Caco-2 (cell line): ENCODE results near the gene TSC22D2. TPM values are rescaled to one million over a fixed set of nuclear protein-coding genes. Genes with fewer than 3 reads are reported as not detected.

Experiments
- BruUV-seq: library from RNA; stranded (reverse); fragments of 400-500 nt; replicated peaks from 2 replicates; lab custom pipeline; 2021; lab: Mats Ljungman, UMichigan
- CTCF ChIA-PET: fragments of 300-600 bp; sonication (Branson Sonifier 250); formaldehyde crosslinking; loops from one replicate; lab custom pipeline; 2022; ENCODE audit warnings: antibody characterized with exemption; lab: Charles Lee
- POLR2A ChIA-PET: fragments of 300-600 bp; sonication (Branson Sonifier 250); formaldehyde crosslinking; loops from one replicate; lab custom pipeline; 2022; ENCODE audit warnings: antibody characterized with exemption; lab: Charles Lee
- DNase-seq, 2 experiments: peaks; one replicate each; pipeline versions ENCODE4 v3.0.0 to v3.0.0-alpha.2; 2020 to 2022
- H3K27me3 ChIP-seq: replicated peaks from 2 replicates; pipeline ENCODE4 v1.6.0; 2011; ENCODE audit warnings: low read length; ENCODE audit not compliant: control insufficient read depth, insufficient read depth
- H3K36me3 ChIP-seq: 2 replicates; pipeline ENCODE4 v1.5.1; 2011; ENCODE audit warnings: low read length; ENCODE audit not compliant: control insufficient read depth, insufficient read depth
- H3K4me1 ChIP-seq: fragments of 250-450 bp; sonication (Bioruptor Pico); 2 replicates; pipeline ENCODE4 v1.5.1; 2020; ENCODE audit warnings: mild to moderate bottlenecking
- H3K4me3 ChIP-seq: 2 replicates; pipeline ENCODE4 v1.5.1; 2011; ENCODE audit warnings: low read depth, mild to moderate bottlenecking, control low read depth, low read length
- H3K9me3 ChIP-seq: fragments of 250-450 bp; sonication (Bioruptor Pico); 2 replicates; pipeline ENCODE4 v1.5.1; 2020; ENCODE audit warnings: mild to moderate bottlenecking, moderate library complexity
- H3K27ac Mint-ChIP-seq: one replicate; pipeline ENCODE4 v1.8.0; 2022; ENCODE audit warnings: mixed read lengths; ENCODE audit not compliant: unreplicated experiment
- H3K27me3 Mint-ChIP-seq: one replicate; pipeline ENCODE4 v1.8.0; 2022; ENCODE audit warnings: mixed read lengths; ENCODE audit not compliant: insufficient read depth, unreplicated experiment
- H3K36me3 Mint-ChIP-seq: one replicate; pipeline ENCODE4 v1.8.0; 2022; ENCODE audit warnings: mild to moderate bottlenecking, mixed read lengths; ENCODE audit not compliant: insufficient read depth, unreplicated experiment
- H3K4me1 Mint-ChIP-seq: one replicate; pipeline ENCODE4 v1.8.0; 2022; ENCODE audit warnings: low read depth, mixed read lengths; ENCODE audit not compliant: unreplicated experiment
- H3K4me3 Mint-ChIP-seq: one replicate; pipeline ENCODE4 v1.8.0; 2022; ENCODE audit warnings: mild to moderate bottlenecking, moderate library complexity, mixed read lengths; ENCODE audit not compliant: unreplicated experiment
- H3K9me3 Mint-ChIP-seq: one replicate; pipeline ENCODE4 v1.8.0; 2022; ENCODE audit warnings: mixed read lengths; ENCODE audit not compliant: unreplicated experiment
- intact Hi-C: fragments of 100-400 bp; cut with micrococcal nuclease; formaldehyde crosslinking; loops from one replicate; pipeline ENCODE4 v1.10.0; 2022; ENCODE audit not compliant: unreplicated experiment
- total RNA-seq: library from RNA; stranded (reverse); gene quantifications from 2 replicates; pipeline ENCODE4 v1.2.3, GENCODE V29; 2022
- TF ChIP-seq, protein P1 (sequence below), 2 experiments: fragments of 200-600 bp in 1 of 2; IDR thresholded peaks; 1 replicate in 1 of 2; 2 replicates in 1 of 2; pipeline versions ENCODE4 v1.5.1 to v1.8.0; 2011 to 2022; ENCODE audit warnings: antibody characterized with exemption in 1 of 2, control low read depth in 1 of 2, inconsistent platforms in 1 of 2, low read depth in 1 of 2, low read length in 1 of 2, mild to moderate bottlenecking in 1 of 2, moderate library complexity in 1 of 2; ENCODE audit not compliant: insufficient read depth in 1 of 2, severe bottlenecking in 1 of 2, unreplicated experiment in 1 of 2

The TSC22D2 gene
- total RNA-seq, 1 experiment from 2014 or later, result 30.8 TPM

DNA sequence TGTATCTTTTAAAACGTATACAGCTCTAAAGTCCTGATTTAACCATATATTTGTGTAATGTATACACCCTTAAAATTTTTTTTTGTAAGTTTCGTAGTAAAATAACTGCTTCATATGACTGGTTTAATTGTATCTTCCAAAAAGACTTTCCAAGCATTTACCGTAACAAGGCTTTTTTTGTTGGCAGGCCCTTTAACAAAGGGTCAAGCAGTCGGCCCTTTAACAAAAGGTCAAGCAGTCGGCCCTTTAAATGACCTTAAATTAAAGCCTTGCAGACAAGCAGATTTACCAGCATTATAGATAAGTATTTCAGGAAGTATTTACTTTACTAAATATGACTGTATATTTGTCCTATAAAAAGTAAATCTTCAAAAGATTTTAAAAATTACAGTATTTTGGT is 28.1 kb downstream of the TSC22D2 start:
- no TSS peak for BruUV-seq
- H3K36me3 ChIP-seq, result no peaks in the 10 kb centered on the region

DNA sequence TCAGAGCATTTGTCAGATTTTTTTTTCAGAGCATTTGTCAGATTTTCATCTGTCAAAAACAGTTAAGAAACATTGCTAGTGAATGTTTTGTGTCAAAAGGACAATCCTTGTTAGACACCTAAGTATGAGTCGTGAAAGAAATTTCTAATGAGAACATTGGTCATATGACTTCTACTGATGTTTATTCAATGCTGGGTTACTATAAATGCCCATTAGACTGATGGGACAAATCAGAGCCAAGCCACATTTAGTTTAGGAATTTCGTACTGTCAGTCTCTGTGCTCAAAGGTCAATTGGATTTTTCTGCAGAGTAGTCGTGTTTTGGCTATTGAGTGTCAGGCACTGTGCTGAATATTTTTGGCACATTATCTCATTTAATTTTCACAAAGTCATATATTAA is 31.6 kb downstream of the TSC22D2 start:
- ChIA-PET POLR2A (no interaction called here), CTCF (no interaction called here)
- Mint-ChIP-seq H3K4me1 (no peaks in the 10 kb centered on the region), H3K27ac (no peak overlapping the region), H3K27me3 (no peaks in the 10 kb centered on the region), H3K9me3 (no peaks in the 10 kb centered on the region), H3K4me3 (no peak overlapping the region), H3K36me3 (peaks cover 15% of the 10 kb centered on the region)
- H3K9me3 ChIP-seq, result no peaks in the 10 kb centered on the region
- H3K4me1 ChIP-seq, result no peaks in the 10 kb centered on the region
- intact Hi-C loops, result no loop called here
- no peaks in the 10 kb centered on the region for H3K36me3 ChIP-seq
- H3K27me3 ChIP-seq, result no peaks in the 10 kb centered on the region
- no TSS peak for BruUV-seq
- TF ChIP-seq, protein P1, sequence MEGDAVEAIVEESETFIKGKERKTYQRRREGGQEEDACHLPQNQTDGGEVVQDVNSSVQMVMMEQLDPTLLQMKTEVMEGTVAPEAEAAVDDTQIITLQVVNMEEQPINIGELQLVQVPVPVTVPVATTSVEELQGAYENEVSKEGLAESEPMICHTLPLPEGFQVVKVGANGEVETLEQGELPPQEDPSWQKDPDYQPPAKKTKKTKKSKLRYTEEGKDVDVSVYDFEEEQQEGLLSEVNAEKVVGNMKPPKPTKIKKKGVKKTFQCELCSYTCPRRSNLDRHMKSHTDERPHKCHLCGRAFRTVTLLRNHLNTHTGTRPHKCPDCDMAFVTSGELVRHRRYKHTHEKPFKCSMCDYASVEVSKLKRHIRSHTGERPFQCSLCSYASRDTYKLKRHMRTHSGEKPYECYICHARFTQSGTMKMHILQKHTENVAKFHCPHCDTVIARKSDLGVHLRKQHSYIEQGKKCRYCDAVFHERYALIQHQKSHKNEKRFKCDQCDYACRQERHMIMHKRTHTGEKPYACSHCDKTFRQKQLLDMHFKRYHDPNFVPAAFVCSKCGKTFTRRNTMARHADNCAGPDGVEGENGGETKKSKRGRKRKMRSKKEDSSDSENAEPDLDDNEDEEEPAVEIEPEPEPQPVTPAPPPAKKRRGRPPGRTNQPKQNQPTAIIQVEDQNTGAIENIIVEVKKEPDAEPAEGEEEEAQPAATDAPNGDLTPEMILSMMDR (IDR thresholded peaks at IDR 0.05; ENCODE audit: insufficient read depth in 1 of 2, low read depth in 1 of 2, low read length in 1 of 2, severe bottlenecking in 1 of 2, unreplicated experiment in 1 of 2), result no peak
- no peak for DNase-seq
- no peak overlapping the region for H3K4me3 ChIP-seq

More for the DNA sequence above, 28.1 kb downstream of the TSC22D2 start:
- H3K4me1 Mint-ChIP-seq, result no peaks in the 10 kb centered on the region
- Histone ChIP-seq H3K27me3 (no peaks in the 10 kb centered on the region), H3K4me3 (no peak overlapping the region), H3K9me3 (no peaks in the 10 kb centered on the region), H3K4me1 (peaks cover 8% of the 10 kb centered on the region; the same call in 1 of the 2 replicates)
- H3K9me3 Mint-ChIP-seq, result no peaks in the 10 kb centered on the region
- no peak for DNase-seq
- TF ChIP-seq, protein P1 (IDR thresholded peaks at IDR 0.05; ENCODE audit: insufficient read depth in 1 of 2, low read depth in 1 of 2, low read length in 1 of 2, severe bottlenecking in 1 of 2, unreplicated experiment in 1 of 2), result no peak
- no peak overlapping the region for H3K27ac Mint-ChIP-seq
- ChIA-PET POLR2A (no interaction called here), CTCF (no interaction called here)
- no peaks in the 10 kb centered on the region for H3K27me3 Mint-ChIP-seq
- peaks cover 1% of the 10 kb centered on the region for H3K36me3 Mint-ChIP-seq
- no peak overlapping the region for H3K4me3 Mint-ChIP-seq
- intact Hi-C loops, result no loop called here

DNA sequence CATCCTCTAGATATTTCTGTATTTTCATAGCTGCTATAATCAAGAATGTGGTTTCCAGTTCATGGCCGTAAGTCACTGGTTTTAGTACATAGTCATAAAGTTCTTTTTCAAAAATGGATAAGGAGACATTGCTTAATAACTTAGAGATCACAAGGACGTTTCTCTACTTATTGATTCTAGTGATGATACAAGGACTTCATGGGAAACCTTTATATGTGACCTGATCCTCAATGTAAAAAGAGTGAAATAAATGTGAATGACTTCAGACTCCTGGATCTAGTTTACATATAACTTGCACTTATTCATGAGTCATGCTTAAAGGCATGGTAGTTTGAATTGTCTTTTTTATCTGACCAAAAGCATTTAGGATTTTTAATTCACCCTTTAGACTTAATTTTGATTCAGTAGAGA is 35.2 kb downstream of the TSC22D2 start:
- Histone ChIP-seq H3K4me1 (peaks cover 21% of the 10 kb centered on the region), H3K27me3 (no peaks in the 10 kb centered on the region), H3K9me3 (no peaks in the 10 kb centered on the region), H3K36me3 (no peaks in the 10 kb centered on the region), H3K4me3 (no peak overlapping the region)
- DNase-seq, result no peak
- Mint-ChIP-seq H3K4me3 (no peak overlapping the region), H3K27ac (no peak overlapping the region), H3K4me1 (peaks cover 12% of the 10 kb centered on the region), H3K9me3 (no peaks in the 10 kb centered on the region), H3K36me3 (peaks cover 22% of the 10 kb centered on the region), H3K27me3 (no peaks in the 10 kb centered on the region)
- intact Hi-C loops, result no loop called here
- no TSS peak for BruUV-seq
- TF ChIP-seq, protein P1 (IDR thresholded peaks at IDR 0.05; ENCODE audit: insufficient read depth in 1 of 2, low read depth in 1 of 2, low read length in 1 of 2, severe bottlenecking in 1 of 2, unreplicated experiment in 1 of 2), result no peak
- ChIA-PET CTCF (no interaction called here), POLR2A (no interaction called here)
